A549 treated with Hydrocortisone at 1 μM for 4 hours (cell line): ENCODE measurements around the gene NOS2. TPM values are rescaled to one million over a fixed set of nuclear protein-coding genes. Genes with fewer than 3 reads are reported as not detected.

Experiments used
- total RNA-seq: library from RNA; stranded (reverse); fragments of 200-300 nt; extraction: Qiagen RNA extraction; gene quantifications from 5 replicates; pipeline ENCODE4 v1.2.3, GENCODE V29; 2022

The NOS2 gene
- total RNA-seq: 0.14 to 0.24 TPM (median 0.18 TPM) in 5 replicates

GRCh38 chr17:27800522-27800921 lies at the start of gene NOS2:
NOS2 (minus strand) TSS chr17:27800529; CDS start chr17:27798809, 1,720 bp downstream.

Other genes with a start within 250 kb of the NOS2 start
- gene LGALS9, start 169.3 kb downstream of the NOS2 start, total RNA-seq: 0.85 to 2.3 TPM (median 1.4 TPM) in 5 replicates
- 1.2 to 2.1 TPM (median 1.7 TPM) in 5 replicates for gene LYRM9, start 92.8 kb upstream of the NOS2 start, total RNA-seq
- 8.0 to 11.6 TPM (median 10.2 TPM) in 5 replicates for gene NLK, start 242.1 kb upstream of the NOS2 start, total RNA-seq